ENCODE data around the gene NANP. TPM values are rescaled to one million over a fixed set of nuclear protein-coding genes. Genes with fewer than 3 reads are reported as not detected.
"Not testable (repeated sequence)": the region's sequence is repeated elsewhere in the genome, so short reads cannot be mapped to it uniquely, and the experiment has no call there.

NANP gene
- polyA plus RNA-seq, 3 donors, result 5.9 to 6.6 (median 6.5) TPM

GRCh38 chr20:25623225-25623735 is 534 bp downstream of the NANP start:
- DNase-seq (ENCODE audit: extremely low read depth in 1 of 11, low read depth in 9 of 11, low spot score in 4 of 11), result peak in 8 of 11 donors; percentile 12 to 39 (median 19)

- peak in 2 of 11 donors; percentile 8 to 9 for DNase-seq (ENCODE audit: extremely low read depth in 1 of 11, low read depth in 9 of 11, low spot score in 4 of 11)
Observed at GRCh38 chr20:25622450-25623224, 1.2 kb downstream of the NANP start.

DNA sequence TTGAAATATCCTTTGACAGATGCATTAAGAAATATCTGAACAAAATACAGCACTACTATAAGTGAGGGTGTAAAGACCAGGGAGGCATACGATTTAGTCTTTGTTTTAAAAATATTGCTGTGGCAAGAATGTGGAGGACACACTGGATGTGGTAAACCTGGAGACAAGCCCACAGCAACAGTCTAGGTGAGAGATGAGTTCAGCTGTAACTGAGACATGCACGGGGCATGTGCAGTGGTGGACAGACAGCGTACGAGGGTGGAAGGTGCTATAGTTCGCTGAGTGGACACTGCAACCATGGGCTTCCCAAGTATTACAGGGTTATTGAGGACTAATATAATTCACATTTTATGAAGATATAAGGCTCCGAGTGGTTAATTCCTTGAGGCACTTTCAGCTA is 1.8 kb downstream of the NANP start:
- DNase-seq (ENCODE audit: extremely low read depth in 1 of 11, low read depth in 9 of 11, low spot score in 4 of 11), result no peak

DNA sequence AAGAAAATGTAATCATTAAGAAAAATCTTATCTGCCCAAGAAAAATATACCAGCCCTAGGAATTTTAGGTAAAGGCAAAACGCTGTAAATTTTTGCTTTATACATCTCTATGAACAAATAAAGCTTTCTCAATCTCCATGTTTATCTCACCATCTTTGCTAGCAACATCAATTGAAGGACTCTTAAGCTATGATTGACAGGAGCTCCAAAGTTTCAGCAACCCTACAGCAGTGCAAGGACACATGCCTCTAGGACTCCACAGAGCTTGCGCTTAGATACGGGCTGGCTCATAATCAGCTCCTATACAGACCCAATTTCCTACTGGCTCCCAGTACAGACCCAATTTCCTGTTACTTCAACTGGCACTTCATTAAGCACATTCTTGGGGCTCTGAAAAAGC is 4.3 kb downstream of the NANP start:
- DNase-seq (ENCODE audit: extremely low read depth in 1 of 11, low read depth in 9 of 11, low spot score in 4 of 11), result no peak

DNA sequence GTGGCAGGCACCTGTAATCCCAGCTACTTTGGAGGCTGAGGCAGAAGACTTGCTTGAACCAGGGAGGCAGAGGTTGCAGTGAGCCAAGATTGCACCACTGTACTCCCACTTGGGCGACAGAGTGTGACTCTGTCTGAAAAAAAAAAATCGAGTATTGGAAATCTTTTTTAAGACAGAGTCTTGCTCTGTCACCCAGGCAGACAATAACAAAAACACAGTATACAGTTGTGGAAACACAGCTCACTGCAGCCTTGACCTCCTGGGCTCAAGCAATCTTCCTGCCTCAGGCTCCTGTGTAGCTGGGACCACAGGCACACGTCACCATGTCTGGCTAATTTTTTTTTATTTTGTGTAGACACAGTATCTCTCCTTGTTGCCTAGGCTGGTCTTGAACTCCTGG is 15.0 kb downstream of the NANP start:
- no peak for DNase-seq (ENCODE audit: extremely low read depth in 1 of 11, low read depth in 9 of 11, low spot score in 4 of 11)

DNA sequence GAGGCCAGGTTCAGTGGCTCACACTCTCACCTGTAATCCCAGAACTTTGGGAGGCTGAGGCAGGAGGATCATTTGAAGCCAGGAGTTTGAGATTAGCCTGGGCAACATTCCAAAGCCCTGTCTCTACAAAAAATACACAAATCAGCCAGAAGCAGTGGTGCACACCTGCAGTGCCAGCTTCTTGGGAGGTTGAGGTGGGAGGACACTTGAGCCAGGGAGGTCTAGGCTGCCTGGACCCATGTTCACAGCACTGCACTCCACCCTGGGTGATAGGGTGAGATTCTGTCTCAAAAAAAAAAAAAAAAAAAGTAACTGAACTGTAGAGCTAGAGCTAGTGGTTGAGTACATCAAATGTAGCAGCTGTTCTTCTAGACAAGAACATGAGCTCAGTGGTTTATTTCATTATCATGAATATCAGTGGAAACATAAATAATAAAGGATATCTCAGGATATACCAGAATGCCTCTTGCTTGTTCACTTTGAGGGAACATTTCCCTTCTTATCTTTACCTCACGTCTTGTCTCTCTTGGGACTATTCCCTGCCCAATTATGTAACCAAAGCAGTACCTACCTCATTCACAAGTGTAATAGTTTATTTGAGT is 17.6 kb downstream of the NANP start:
- no peak for DNase-seq (ENCODE audit: extremely low read depth in 1 of 11, low read depth in 9 of 11, low spot score in 4 of 11)

DNA sequence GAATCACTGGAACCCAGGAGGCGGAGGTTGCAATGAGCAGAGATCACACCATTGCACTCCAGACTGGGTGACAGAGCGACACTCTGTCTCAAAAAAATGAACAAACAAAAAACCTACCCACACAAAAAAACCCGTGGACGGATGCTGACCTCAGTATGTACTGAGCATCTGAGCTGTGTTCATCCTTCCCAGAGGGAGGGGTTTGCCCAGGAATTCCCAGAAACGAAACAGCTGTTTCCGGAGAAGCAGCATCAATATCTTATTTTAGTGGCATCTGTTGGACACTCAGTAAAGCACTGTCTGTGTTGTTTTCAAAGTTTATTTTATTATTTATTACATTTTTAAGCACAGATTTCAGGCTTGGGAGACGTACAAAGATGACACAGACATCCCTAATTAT is 18.7 kb downstream of the NANP start:
- DNase-seq (ENCODE audit: extremely low read depth in 1 of 11, low read depth in 9 of 11, low spot score in 4 of 11), result no peak

GRCh38 chr20:25604611-25605010 is 19.2 kb downstream of the NANP start:
- DNase-seq (ENCODE audit: extremely low read depth in 1 of 11, low read depth in 9 of 11, low spot score in 4 of 11), result no peak

GRCh38 chr20:25602914-25603309 is 20.9 kb downstream of the NANP start:
- DNase-seq (ENCODE audit: extremely low read depth in 1 of 11, low read depth in 9 of 11, low spot score in 4 of 11), result not testable (repeated sequence)

GRCh38 chr20:25602191-25602913 is 21.5 kb downstream of the NANP start:
- DNase-seq (ENCODE audit: extremely low read depth in 1 of 11, low read depth in 9 of 11, low spot score in 4 of 11), result not testable (repeated sequence)

DNA sequence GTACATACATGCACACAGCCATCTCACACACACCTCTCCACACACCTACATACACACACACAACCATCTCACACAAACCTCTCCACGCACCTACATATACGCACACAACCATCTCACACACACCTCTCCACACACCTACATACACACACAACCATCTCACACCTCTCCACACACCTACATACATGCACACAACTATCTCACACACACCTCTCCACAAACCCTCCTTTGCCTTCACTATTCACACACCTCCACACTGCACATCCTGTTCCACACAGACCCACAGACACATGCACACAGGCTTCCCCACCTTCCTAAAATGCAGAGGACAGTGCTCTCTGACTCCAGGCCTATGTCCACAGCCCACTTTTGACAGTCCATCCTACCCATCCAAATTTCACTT is 22.2 kb downstream of the NANP start:
- no peak for DNase-seq (ENCODE audit: extremely low read depth in 1 of 11, low read depth in 9 of 11, low spot score in 4 of 11)

GRCh38 chr20:25600632-25601031 is 23.2 kb downstream of the NANP start:
- DNase-seq (ENCODE audit: extremely low read depth in 1 of 11, low read depth in 9 of 11, low spot score in 4 of 11), result no peak

- DNase-seq (ENCODE audit: extremely low read depth in 1 of 11, low read depth in 9 of 11, low spot score in 4 of 11), result no peak
Observed at GRCh38 chr20:25592135-25592852, 31.5 kb downstream of the NANP start.

DNA sequence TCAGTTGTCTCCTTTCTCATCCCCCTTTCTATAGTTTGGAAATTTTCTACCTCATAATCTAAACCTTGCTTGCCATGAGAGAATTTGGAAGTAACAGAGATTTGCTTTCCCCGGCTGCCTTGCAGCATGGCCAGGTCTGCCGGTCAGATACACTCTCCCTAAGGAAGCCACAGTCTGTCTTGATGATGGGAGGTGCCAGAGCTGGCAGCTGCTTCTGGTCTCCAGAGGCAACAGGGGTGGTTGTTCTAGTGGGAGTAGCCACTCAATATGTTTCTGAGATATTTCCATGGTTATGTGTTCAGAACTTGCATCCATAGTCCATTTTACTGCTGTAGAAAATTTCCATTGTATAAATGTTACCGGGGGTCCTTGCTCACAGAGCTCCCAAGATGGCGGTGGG is 33.0 kb downstream of the NANP start:
- DNase-seq (ENCODE audit: extremely low read depth in 1 of 11, low read depth in 9 of 11, low spot score in 4 of 11), result not testable (repeated sequence)

DNA sequence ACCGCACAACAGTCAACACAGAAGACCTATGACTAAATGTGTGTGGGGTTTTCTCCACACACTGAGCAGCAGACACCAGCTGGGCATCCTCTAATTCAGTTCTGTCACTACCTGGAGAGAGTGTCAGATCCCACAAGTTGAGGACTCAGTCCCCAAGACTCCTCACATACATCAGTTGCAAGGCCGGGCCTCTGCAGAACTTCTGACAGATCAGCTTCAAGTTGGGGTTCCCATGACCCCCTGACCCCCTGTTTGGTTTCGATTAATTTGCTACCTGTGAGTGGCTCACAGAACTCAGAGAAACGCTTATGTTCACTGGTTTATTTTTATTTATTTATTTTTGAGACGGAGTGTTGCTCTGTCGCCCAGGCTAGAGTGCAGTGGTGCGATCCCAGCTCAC is 35.3 kb downstream of the NANP start:
- no peak for DNase-seq (ENCODE audit: extremely low read depth in 1 of 11, low read depth in 9 of 11, low spot score in 4 of 11)

DNA sequence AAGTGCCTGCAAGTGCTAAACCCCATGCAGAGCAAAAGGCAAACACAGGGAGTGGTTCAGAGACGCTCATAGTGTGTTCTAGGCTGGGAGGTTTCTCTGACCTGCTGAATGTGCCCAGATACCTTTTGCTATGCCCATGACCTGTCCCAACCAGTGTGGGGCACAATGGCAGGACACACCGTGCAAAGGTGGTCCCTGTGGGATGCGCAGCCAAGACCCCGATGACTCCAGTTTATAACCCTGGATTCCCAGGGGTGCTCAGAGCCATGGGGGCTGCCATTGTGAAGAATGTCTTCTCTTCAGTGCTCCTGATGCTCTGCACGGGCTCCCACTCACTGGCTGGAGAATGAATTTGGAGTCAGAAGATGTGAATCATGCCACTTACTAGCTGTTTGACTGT is 36.3 kb downstream of the NANP start:
- DNase-seq (ENCODE audit: extremely low read depth in 1 of 11, low read depth in 9 of 11, low spot score in 4 of 11), result no peak

DNA sequence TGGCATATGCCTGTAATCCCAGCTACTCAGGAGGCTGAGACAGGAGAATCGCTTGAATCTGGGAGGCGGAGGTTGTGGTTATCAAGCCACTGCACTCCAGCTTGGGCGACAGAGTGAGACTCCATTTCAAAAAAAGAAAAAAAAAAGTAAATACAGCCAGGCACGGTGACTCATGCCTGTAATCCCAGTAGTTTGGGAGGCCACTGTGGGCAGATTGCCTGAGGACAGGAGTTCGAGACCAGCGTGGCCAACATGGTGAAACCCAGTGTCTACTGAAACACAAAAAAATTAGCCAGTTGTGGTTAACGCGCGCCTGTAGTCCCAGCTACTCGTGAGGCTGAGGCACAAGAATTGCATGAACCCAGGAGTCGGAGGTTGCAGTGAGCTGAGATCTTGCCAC is 36.9 kb downstream of the NANP start:
- no peak for DNase-seq (ENCODE audit: extremely low read depth in 1 of 11, low read depth in 9 of 11, low spot score in 4 of 11)

DNA sequence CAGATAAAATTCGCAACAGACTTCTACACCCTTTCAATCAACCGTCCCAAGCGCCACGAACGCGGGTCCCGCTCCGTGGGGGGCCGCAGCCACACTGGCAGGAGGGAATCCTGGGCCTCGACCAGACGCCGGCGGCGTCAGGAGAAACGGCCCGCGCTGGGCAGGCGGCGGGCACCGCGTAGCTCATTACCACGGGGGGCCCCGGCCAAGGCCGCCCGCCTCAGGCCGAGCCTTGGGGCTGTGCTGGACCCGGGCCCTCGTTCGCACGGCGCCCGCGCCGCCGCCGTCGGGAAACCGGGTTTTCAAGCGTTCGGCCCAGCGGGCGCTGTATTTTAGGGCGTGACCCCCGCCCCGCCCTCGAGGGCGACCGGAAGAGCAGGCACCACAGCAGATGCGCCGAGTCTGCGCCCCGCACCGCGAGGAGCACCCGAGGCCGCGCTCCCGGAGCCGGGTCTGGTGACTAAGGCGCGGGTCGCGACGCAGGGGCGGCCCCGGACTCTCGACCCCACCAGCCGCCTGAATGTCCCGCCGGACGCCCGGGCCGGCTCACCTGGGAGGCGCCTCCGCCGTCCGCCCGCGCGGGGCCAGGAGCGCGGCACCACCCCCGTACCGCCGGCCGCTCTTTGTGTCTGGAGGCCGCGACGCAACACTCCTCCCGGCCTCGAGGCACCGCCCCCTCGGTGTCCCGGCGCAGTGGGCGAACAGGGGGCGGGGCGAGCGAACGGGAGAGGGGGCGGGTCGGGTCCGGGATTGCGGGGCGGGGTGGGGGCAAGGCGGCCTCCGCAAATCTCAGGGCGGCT is 38.7 kb downstream of the NANP start, which contains the start of gene NINL:
Gene NINL (minus strand): TSS at position 627 of the 800 bp plus-strand sequence. CDS start 58,944 bp downstream, outside the sequence.
- DNase-seq (ENCODE audit: extremely low read depth in 1 of 11, low read depth in 9 of 11, low spot score in 4 of 11), result peak in 9 of 11 donors; percentile 24 to 71 (median 65)
